Fibroblast of mammary gland (primary cell): ENCODE results near the gene SPCS2.

ENCODE experiments used
- DNase-seq: peaks from one replicate; pipeline ENCODE4 v3.0.0-alpha.2; 2010; ENCODE audit warnings: low read depth
- H3K4me3 ChIP-seq: 2 replicates; pipeline ENCODE4 v1.5.1; 2011; ENCODE audit warnings: low read depth, mild to moderate bottlenecking, low read length, moderate library complexity; ENCODE audit not compliant: control insufficient read depth
- CTCF ChIP-seq: conservative IDR thresholded peaks from 2 replicates; pipeline ENCODE4 v1.5.1; 2011; ENCODE audit warnings: low read depth, low read length, inconsistent platforms; ENCODE audit not compliant: control insufficient read depth, insufficient read depth

The SPCS2 gene

DNA sequence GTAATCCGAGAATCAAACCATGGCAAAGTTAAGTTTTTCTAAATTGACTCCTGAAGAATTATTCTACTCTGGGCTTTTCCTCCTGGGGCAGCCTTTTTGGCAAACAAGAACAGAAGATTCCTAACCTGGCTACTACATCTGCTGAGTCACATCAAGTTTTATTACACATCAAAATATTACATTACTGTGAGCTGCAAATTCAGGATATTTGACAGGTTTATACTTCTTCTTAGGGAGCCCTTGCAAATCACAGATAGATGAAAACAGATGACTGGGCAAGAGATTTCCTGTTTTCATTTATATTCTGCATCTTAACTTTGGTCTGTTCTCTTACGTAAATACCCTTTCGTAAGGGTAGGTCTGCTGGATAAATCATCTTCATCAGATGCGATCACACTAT, 23.8 kb upstream of the SPCS2 start:
- DNase-seq: peak; percentile 84
- no peak overlapping the region for H3K4me3 ChIP-seq
- no peak for TF ChIP-seq CTCF

DNA sequence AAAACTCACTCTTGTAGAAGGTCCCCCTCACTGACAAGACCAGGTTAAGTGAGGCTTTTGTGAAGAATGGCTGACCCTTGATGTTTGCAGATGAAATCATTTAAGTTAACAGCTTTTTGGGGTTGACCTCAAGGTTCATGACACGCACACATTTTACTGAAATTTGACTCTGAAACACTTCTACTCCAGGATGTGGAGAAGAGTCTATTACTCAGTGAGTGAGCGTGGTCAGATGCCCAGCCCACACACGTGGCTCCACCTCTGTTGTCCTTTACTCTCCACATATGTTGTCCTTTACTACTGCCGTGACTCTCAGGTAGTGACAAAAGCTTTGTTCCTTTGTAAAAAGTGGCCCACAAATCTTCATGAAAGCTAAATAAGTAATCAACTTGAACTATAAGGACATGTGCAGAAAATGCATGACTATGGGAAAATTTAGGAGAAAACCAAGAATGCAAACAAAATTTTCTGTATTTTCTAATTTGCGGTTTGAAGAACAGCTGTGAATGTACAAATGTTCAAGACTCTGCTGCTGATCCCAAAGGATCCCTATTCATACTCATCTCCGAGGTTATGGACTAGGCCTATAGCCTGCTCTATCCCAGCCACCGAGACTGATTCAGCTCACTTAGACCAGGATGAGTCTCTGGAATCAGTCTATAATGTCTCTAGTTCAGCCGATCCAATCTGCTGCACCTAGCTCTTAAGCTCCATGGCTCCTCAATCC, 22.6 kb upstream of the SPCS2 start:
- peak; percentile 89 for DNase-seq
- no peak for TF ChIP-seq CTCF
- H3K4me3 ChIP-seq: no peak overlapping the region

DNA sequence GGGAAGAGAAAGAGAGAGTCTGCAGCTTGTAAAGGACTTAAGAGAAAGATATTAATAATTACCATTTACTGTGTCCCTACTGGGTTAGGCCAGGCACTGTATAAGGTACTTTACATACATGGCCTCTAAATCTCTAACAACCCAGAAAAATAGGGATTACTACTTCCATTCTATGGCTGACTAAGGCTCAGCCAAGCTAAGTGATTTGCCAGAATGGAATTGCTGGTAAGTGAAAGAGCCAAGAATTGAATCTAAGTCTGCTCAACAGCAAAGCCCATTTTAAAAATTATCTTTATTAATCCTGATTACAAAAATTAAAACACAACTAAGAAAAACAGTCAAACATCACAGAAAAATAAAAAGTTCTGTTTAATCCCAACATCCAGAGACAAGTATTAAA, 21.6 kb upstream of the SPCS2 start:
- DNase-seq: peak; percentile 53
- no peak overlapping the region for H3K4me3 ChIP-seq
- no peak for TF ChIP-seq CTCF

GRCh38 chr11:74929431-74930363, 19.4 kb upstream of the SPCS2 start:
- peak; percentile 95 for DNase-seq
- no peak overlapping the region for H3K4me3 ChIP-seq
- peak; percentile 93 for TF ChIP-seq CTCF

DNA sequence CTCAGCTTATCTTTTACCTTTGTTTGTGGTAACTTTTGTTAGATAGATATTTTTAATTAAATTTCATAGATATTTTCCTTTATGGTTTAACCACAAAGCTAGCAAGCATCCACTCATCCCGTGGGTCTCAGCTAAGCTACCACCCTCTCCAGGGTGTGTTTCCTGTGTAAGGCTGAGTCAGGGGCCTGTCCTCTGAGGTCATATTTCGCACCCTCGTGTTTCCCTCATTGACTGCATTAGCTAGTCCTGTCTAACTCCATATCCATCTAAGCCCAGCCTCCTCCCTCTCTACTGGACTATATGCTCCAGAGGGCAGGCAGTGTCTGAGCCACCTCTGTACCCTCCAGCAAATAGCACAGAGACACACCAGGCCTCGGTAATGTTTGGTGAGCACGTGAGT, 16.9 kb upstream of the SPCS2 start:
- no peak for TF ChIP-seq CTCF
- peak; percentile 85 for DNase-seq
- no peak overlapping the region for H3K4me3 ChIP-seq

DNA sequence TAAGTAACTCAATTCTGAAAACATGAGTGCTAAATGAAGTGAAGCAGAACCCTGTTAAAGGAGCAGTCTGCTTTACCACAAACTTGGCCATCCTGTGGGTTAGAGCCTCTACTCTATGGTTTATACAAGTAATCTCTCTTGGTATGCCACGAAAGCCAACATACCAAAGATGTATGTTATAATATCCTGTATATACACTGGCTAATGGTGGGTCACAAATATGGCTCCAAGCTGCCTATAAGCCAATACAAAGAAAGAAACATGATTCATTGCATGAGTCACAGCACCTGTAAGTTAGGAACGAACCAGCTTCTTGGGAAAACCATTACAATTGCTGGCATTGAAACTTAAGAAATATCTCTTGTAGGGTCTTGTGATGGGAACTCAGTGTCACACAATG, 16.3 kb upstream of the SPCS2 start:
- no peak for TF ChIP-seq CTCF
- H3K4me3 ChIP-seq: no peak overlapping the region
- peak; percentile 85 for DNase-seq
